Measurements from ENCODE around the gene ERI2.
A peak's percentile ranks its signal among the peaks of the same experiment; 100 is the strongest.

- TF ChIP-seq, protein P1, sequence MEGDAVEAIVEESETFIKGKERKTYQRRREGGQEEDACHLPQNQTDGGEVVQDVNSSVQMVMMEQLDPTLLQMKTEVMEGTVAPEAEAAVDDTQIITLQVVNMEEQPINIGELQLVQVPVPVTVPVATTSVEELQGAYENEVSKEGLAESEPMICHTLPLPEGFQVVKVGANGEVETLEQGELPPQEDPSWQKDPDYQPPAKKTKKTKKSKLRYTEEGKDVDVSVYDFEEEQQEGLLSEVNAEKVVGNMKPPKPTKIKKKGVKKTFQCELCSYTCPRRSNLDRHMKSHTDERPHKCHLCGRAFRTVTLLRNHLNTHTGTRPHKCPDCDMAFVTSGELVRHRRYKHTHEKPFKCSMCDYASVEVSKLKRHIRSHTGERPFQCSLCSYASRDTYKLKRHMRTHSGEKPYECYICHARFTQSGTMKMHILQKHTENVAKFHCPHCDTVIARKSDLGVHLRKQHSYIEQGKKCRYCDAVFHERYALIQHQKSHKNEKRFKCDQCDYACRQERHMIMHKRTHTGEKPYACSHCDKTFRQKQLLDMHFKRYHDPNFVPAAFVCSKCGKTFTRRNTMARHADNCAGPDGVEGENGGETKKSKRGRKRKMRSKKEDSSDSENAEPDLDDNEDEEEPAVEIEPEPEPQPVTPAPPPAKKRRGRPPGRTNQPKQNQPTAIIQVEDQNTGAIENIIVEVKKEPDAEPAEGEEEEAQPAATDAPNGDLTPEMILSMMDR (IDR thresholded peaks at IDR 0.05; ENCODE audit: low read depth, low read length) = peak; percentile 54
- TF ChIP-seq EZH2phosphoT487 (IDR thresholded peaks at IDR 0.05; ENCODE audit: low read depth) = no peak
Measured at GRCh38 chr16:20806168-20807050, at the start of gene ERI2, which contains the start of gene REXO5.

Measured in OCI-LY3 (cell line).